T-helper 17 cell (primary cell): ENCODE measurements around the gene MAML3. TPM values are rescaled to one million over a fixed set of nuclear protein-coding genes. Genes with fewer than 3 reads are reported as not detected.

ENCODE experiments used
- ATAC-seq: fragments of 150-1000 bp; cut with Tn5 transposase; 2 replicates; pipeline ENCODE4 v1.10.0; 2021; ENCODE audit warnings: mild to moderate bottlenecking, moderate library complexity
- DNase-seq, 3 donors: peaks; one replicate each; pipeline versions ENCODE4 v3.0.0 to v3.0.0-alpha.2; 2020 to 2021
- H3K9me3 ChIP-seq: one replicate; pipeline ENCODE4 v1.7.0; 2013; ENCODE audit warnings: low read length, mild to moderate bottlenecking; ENCODE audit not compliant: control insufficient read depth, poor library complexity, severe bottlenecking
- H3K27ac Mint-ChIP-seq: one replicate; pipeline ENCODE4 v1.8.0; 2022; ENCODE audit warnings: mild to moderate bottlenecking, moderate library complexity, mixed read lengths
- H3K27me3 Mint-ChIP-seq: one replicate; pipeline ENCODE4 v1.8.0; 2022; ENCODE audit warnings: mixed read lengths
- H3K36me3 Mint-ChIP-seq: one replicate; pipeline ENCODE4 v1.8.0; 2022; ENCODE audit warnings: low read depth, mixed read lengths
- H3K4me1 Mint-ChIP-seq: one replicate; pipeline ENCODE4 v1.8.0; 2022; ENCODE audit warnings: mild to moderate bottlenecking, mixed read lengths
- H3K4me3 Mint-ChIP-seq: one replicate; pipeline ENCODE4 v1.8.0; 2022; ENCODE audit warnings: mild to moderate bottlenecking, moderate library complexity, mixed read lengths
- total RNA-seq, 4 donors: library from RNA in 2 of 4; stranded (reverse) in 2 of 4; gene quantifications; one replicate each; pipeline ENCODE4 v1.2.3 and lab custom pipeline; 2022 to 2026

The MAML3 gene
- total RNA-seq, 2 donors from 2014 or later = 1.1 to 4.2 TPM

- Mint-ChIP-seq H3K27ac (no peak overlapping the region), H3K4me1 (peaks cover 4% of the 10 kb centered on the region)
Measured at GRCh38 chr4:139746431-139747171, 407.4 kb downstream of the MAML3 start.

DNA sequence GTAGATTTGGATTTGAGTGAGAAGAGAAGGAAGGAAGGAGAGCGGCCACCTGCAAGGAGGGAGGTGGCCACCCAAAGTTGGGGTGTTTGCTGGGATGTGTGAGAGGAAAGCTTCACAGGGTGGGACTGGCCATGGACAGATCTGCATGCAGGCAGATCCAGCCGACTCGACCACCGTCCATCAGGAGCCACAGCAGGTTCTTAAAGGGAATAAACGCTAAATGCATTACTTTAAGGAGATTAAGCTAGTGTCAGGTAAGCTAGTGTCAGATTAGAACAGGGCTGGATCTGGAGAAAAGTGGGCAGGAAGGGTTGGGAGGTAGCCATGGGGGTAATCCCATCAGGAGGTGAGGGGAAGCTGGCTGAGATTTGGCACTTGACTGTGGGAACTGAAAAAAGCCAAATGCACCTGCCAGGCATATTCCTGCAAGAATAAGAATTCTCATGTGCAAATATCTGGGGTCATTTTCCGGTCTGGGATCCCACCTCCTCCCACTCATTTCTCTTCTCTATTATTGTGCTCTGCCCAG, 408.8 kb downstream of the MAML3 start:
- ATAC-seq = no peak
- Mint-ChIP-seq H3K4me3 (no peak overlapping the region), H3K27me3 (peaks cover 17% of the 10 kb centered on the region), H3K27ac (no peak overlapping the region), H3K4me1 (peaks cover 4% of the 10 kb centered on the region), H3K36me3 (no peaks in the 10 kb centered on the region)
- DNase-seq = no peak
- H3K9me3 ChIP-seq = no peaks in the 10 kb centered on the region

More at GRCh38 chr4:139746431-139747171, 407.4 kb downstream of the MAML3 start:
- ATAC-seq (no peak), DNase-seq (no peak)
- H3K9me3 ChIP-seq = no peaks in the 10 kb centered on the region
- Mint-ChIP-seq H3K36me3 (no peaks in the 10 kb centered on the region), H3K4me3 (no peak overlapping the region), H3K27me3 (peaks cover 17% of the 10 kb centered on the region)

GRCh38 chr4:139744232-139744631, 409.8 kb downstream of the MAML3 start:
- H3K36me3 Mint-ChIP-seq = no peaks in the 10 kb centered on the region
- H3K27ac Mint-ChIP-seq = no peak overlapping the region
- peaks cover 4% of the 10 kb centered on the region for H3K4me1 Mint-ChIP-seq
- ATAC-seq = no peak
- no peak overlapping the region for H3K4me3 Mint-ChIP-seq
- H3K27me3 Mint-ChIP-seq = peaks cover 17% of the 10 kb centered on the region
- no peaks in the 10 kb centered on the region for H3K9me3 ChIP-seq
- no peak for DNase-seq

GRCh38 chr4:139743027-139743426, 411.0 kb downstream of the MAML3 start:
- Mint-ChIP-seq H3K27me3 (peaks cover 26% of the 10 kb centered on the region), H3K4me3 (no peak overlapping the region), H3K27ac (no peak overlapping the region), H3K36me3 (no peaks in the 10 kb centered on the region), H3K4me1 (peaks cover 4% of the 10 kb centered on the region)
- ATAC-seq (no peak), DNase-seq (no peak)
- H3K9me3 ChIP-seq = no peaks in the 10 kb centered on the region

GRCh38 chr4:139740531-139741041, 413.4 kb downstream of the MAML3 start:
- Mint-ChIP-seq H3K4me1 (peaks cover 4% of the 10 kb centered on the region), H3K36me3 (no peaks in the 10 kb centered on the region), H3K27ac (no peak overlapping the region), H3K4me3 (no peak overlapping the region), H3K27me3 (peaks cover 48% of the 10 kb centered on the region)
- no peak for ATAC-seq
- no peaks in the 10 kb centered on the region for H3K9me3 ChIP-seq
- no peak for DNase-seq

GRCh38 chr4:139740121-139740520, 413.9 kb downstream of the MAML3 start:
- H3K9me3 ChIP-seq = no peaks in the 10 kb centered on the region
- Mint-ChIP-seq H3K4me3 (no peak overlapping the region), H3K27me3 (peaks cover 46% of the 10 kb centered on the region), H3K36me3 (no peaks in the 10 kb centered on the region), H3K27ac (no peak overlapping the region), H3K4me1 (peaks cover 4% of the 10 kb centered on the region)
- no peak for ATAC-seq
- no peak for DNase-seq

- no peak for DNase-seq
- H3K9me3 ChIP-seq = no peaks in the 10 kb centered on the region
- Mint-ChIP-seq H3K27ac (no peak overlapping the region), H3K4me1 (peaks cover 9% of the 10 kb centered on the region), H3K4me3 (no peak overlapping the region), H3K27me3 (peaks cover 48% of the 10 kb centered on the region), H3K36me3 (no peaks in the 10 kb centered on the region)
- ATAC-seq = no peak
Measured at GRCh38 chr4:139738846-139739613, 415.0 kb downstream of the MAML3 start.

- peaks cover 54% of the 10 kb centered on the region for H3K27me3 Mint-ChIP-seq
- no peak for ATAC-seq
- no peak for DNase-seq
- H3K9me3 ChIP-seq = no peaks in the 10 kb centered on the region
- H3K4me1 Mint-ChIP-seq = peaks cover 5% of the 10 kb centered on the region
- no peak overlapping the region for H3K4me3 Mint-ChIP-seq
- H3K36me3 Mint-ChIP-seq = peaks cover 4% of the 10 kb centered on the region
- H3K27ac Mint-ChIP-seq = no peak overlapping the region
Measured at GRCh38 chr4:139736661-139737060, 417.3 kb downstream of the MAML3 start.

DNA sequence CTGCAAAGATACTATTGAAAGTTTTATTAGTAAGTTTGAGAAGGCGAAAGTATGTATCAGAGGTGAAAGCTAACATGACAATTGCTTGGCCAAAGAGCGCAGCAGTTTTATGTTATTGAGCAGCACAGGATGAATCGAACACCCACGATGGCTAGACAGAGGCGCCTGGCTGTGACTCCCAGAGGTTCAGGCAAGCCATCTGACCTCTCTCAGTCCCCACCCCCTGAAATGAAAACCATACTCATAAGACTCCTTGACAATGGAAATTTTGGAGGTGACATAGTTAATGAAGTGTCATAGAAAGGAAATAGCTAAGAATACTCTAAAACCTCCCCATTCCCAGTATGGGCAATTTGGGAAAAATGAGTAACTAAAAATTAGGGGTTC, 417.7 kb downstream of the MAML3 start:
- ATAC-seq (no peak), DNase-seq (no peak)
- Mint-ChIP-seq H3K4me1 (peaks cover 5% of the 10 kb centered on the region), H3K27ac (no peak overlapping the region), H3K4me3 (no peak overlapping the region), H3K27me3 (peaks cover 57% of the 10 kb centered on the region), H3K36me3 (peaks cover 4% of the 10 kb centered on the region)
- no peaks in the 10 kb centered on the region for H3K9me3 ChIP-seq

DNA sequence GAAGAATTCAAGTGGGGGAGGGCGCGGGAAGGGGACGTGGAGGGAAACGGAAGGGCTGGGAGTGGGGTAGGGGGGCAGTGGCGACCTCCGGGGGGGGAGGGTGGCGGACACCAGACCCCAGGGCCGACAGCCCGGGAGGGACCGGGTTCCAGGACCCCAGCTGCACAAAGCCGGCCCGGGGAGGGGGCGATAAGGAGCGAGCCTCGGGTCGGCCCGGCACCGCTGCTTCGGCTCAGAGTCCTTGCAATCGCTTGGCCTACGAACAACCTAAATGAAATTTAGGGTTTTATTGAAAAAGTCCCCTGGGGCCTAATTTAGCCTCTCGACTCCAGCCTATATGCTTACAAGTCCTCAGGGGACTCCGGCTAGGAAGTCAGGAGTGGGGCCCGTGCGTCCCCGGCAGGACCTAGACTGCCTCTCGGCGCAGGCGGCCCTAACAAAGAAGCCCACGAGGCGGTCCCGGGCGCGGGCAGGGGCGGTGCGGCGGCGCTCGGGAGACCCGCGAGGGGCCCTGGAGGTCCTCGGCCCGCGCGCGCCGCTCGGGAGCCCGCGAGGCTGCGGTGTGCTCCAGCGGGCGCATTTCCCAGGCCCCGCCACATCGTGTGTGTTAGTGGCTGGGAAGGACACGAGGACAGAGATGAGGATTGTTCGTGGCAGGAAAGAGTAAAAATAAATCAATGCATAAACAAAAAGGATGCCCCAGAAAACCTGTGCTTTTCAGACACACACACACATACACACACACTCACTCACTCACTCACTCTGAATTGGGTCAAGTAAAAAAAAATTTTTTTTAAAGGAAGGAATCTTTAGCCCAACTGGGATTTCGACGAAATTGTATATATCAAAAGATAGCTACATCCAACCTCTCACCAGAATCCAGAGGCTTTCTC, 418.4 kb downstream of the MAML3 start:
- H3K27me3 Mint-ChIP-seq = peaks cover 62% of the 10 kb centered on the region
- peaks cover 5% of the 10 kb centered on the region for H3K4me1 Mint-ChIP-seq
- no peaks in the 10 kb centered on the region for H3K9me3 ChIP-seq
- H3K4me3 Mint-ChIP-seq = peak overlapping the region; percentile 47
- no peak for ATAC-seq
- peaks cover 7% of the 10 kb centered on the region for H3K36me3 Mint-ChIP-seq
- DNase-seq = no peak
- H3K27ac Mint-ChIP-seq = no peak overlapping the region

GRCh38 chr4:139734875-139735380, 419.1 kb downstream of the MAML3 start:
- H3K27me3 Mint-ChIP-seq = peaks cover 69% of the 10 kb centered on the region
- H3K4me1 Mint-ChIP-seq = peaks cover 5% of the 10 kb centered on the region
- peaks cover 7% of the 10 kb centered on the region for H3K36me3 Mint-ChIP-seq
- peak overlapping the region; percentile 68 for H3K4me3 Mint-ChIP-seq
- peak overlapping the region; percentile 65 for H3K27ac Mint-ChIP-seq
- DNase-seq (peak in 2 of 3 donors; percentile 17 to 19), ATAC-seq (peak; percentile 79)
- no peaks in the 10 kb centered on the region for H3K9me3 ChIP-seq

- peaks cover 7% of the 10 kb centered on the region for H3K36me3 Mint-ChIP-seq
- peak overlapping the region; percentile 68 for H3K4me3 Mint-ChIP-seq
- peaks cover 5% of the 10 kb centered on the region for H3K4me1 Mint-ChIP-seq
- DNase-seq (no peak), ATAC-seq (no peak)
- peaks cover 70% of the 10 kb centered on the region for H3K27me3 Mint-ChIP-seq
- H3K9me3 ChIP-seq = no peaks in the 10 kb centered on the region
- peak overlapping the region; percentile 65 for H3K27ac Mint-ChIP-seq
Measured at GRCh38 chr4:139734201-139734874, 419.6 kb downstream of the MAML3 start.
